ENCODE data around the gene PLA2G2F. TPM values are rescaled to one million over a fixed set of nuclear protein-coding genes. Genes with fewer than 3 reads are reported as not detected.

PLA2G2F gene
- not detected in 2 replicates for total RNA-seq

- peak; percentile 83 for DNase-seq (ENCODE audit: insufficient read length, low spot score, missing footprints)
- Histone ChIP-seq H3K27ac (ENCODE audit: low read depth, low read length) (no peak within 1 kb of the TSS), H3K4me3 (ENCODE audit: insufficient read depth, low read length) (no peak within 1 kb of the TSS), H3K79me2 (ENCODE audit: insufficient read depth, low read length) (no peaks in the 10 kb centered on the region), H2AFZ (ENCODE audit: low read length) (no peak within 1 kb of the TSS), H3K36me3 (ENCODE audit: insufficient read depth, low read length) (no peaks in the 10 kb centered on the region), H3K9me3 (ENCODE audit: low read depth, low read length) (no peaks in the 10 kb centered on the region), H3K4me1 (ENCODE audit: insufficient read depth, low read length) (no peaks in the 10 kb centered on the region), H3K4me2 (ENCODE audit: insufficient read depth, low read length) (no peak within 1 kb of the TSS), H4K20me1 (ENCODE audit: insufficient read depth, low read length) (no peaks in the 10 kb centered on the region), H3K27me3 (ENCODE audit: insufficient read depth, low read length) (peaks cover 5% of the 10 kb centered on the region)
- TF ChIP-seq CTCF (IDR thresholded peaks at IDR 0.05; ENCODE audit: extremely low read depth, low read depth, low read length): no peak
Observed at GRCh38 chr1:20138961-20139550, at the start of gene PLA2G2F. TSS of gene PLA2G2F (plus strand) at chr1:20139323. CDS start at chr1:20139428, 105 bp downstream.

- Histone ChIP-seq H3K36me3 (ENCODE audit: insufficient read depth, low read length) (no peaks in the 10 kb centered on the region), H3K79me2 (ENCODE audit: insufficient read depth, low read length) (no peaks in the 10 kb centered on the region), H3K4me3 (ENCODE audit: insufficient read depth, low read length) (no peak overlapping the region), H3K27me3 (ENCODE audit: insufficient read depth, low read length) (peaks cover 18% of the 10 kb centered on the region), H4K20me1 (ENCODE audit: insufficient read depth, low read length) (no peaks in the 10 kb centered on the region), H2AFZ (ENCODE audit: low read length) (no peak overlapping the region), H3K4me1 (ENCODE audit: insufficient read depth, low read length) (no peaks in the 10 kb centered on the region), H3K4me2 (ENCODE audit: insufficient read depth, low read length) (no peak overlapping the region), H3K27ac (ENCODE audit: low read depth, low read length) (no peak overlapping the region), H3K9me3 (ENCODE audit: low read depth, low read length) (no peaks in the 10 kb centered on the region)
- no peak for DNase-seq (ENCODE audit: insufficient read length, low spot score, missing footprints)
- TF ChIP-seq CTCF (IDR thresholded peaks at IDR 0.05; ENCODE audit: extremely low read depth, low read depth, low read length): no peak
Observed at GRCh38 chr1:20089328-20090077, 49.6 kb upstream of the PLA2G2F start.

- no peaks in the 10 kb centered on the region for H3K9me3 ChIP-seq (ENCODE audit: low read depth, low read length)
- no peaks in the 10 kb centered on the region for H3K79me2 ChIP-seq (ENCODE audit: insufficient read depth, low read length)
- no peak overlapping the region for H3K27ac ChIP-seq (ENCODE audit: low read depth, low read length)
- no peaks in the 10 kb centered on the region for H3K4me1 ChIP-seq (ENCODE audit: insufficient read depth, low read length)
- no peaks in the 10 kb centered on the region for H4K20me1 ChIP-seq (ENCODE audit: insufficient read depth, low read length)
- H2AFZ ChIP-seq (ENCODE audit: low read length): no peak overlapping the region
- H3K27me3 ChIP-seq (ENCODE audit: insufficient read depth, low read length): peaks cover 18% of the 10 kb centered on the region
- TF ChIP-seq CTCF (IDR thresholded peaks at IDR 0.05; ENCODE audit: extremely low read depth, low read depth, low read length): no peak
- DNase-seq (ENCODE audit: insufficient read length, low spot score, missing footprints): no peak
- no peak overlapping the region for H3K4me2 ChIP-seq (ENCODE audit: insufficient read depth, low read length)
- H3K4me3 ChIP-seq (ENCODE audit: insufficient read depth, low read length): no peak overlapping the region
- H3K36me3 ChIP-seq (ENCODE audit: insufficient read depth, low read length): no peaks in the 10 kb centered on the region
Observed at GRCh38 chr1:20090119-20090518, 49.0 kb upstream of the PLA2G2F start.

- Histone ChIP-seq H4K20me1 (ENCODE audit: insufficient read depth, low read length) (no peaks in the 10 kb centered on the region), H2AFZ (ENCODE audit: low read length) (no peak overlapping the region), H3K79me2 (ENCODE audit: insufficient read depth, low read length) (no peaks in the 10 kb centered on the region), H3K4me2 (ENCODE audit: insufficient read depth, low read length) (no peak overlapping the region), H3K27me3 (ENCODE audit: insufficient read depth, low read length) (peaks cover 23% of the 10 kb centered on the region), H3K4me1 (ENCODE audit: insufficient read depth, low read length) (no peaks in the 10 kb centered on the region), H3K4me3 (ENCODE audit: insufficient read depth, low read length) (no peak overlapping the region), H3K27ac (ENCODE audit: low read depth, low read length) (no peak overlapping the region), H3K9me3 (ENCODE audit: low read depth, low read length) (no peaks in the 10 kb centered on the region), H3K36me3 (ENCODE audit: insufficient read depth, low read length) (no peaks in the 10 kb centered on the region)
- TF ChIP-seq CTCF (IDR thresholded peaks at IDR 0.05; ENCODE audit: extremely low read depth, low read depth, low read length): no peak
- DNase-seq (ENCODE audit: insufficient read length, low spot score, missing footprints): no peak
Observed at GRCh38 chr1:20090641-20091040, 48.5 kb upstream of the PLA2G2F start.

Data from osteoblast (primary cell).